GM19240 (cell line): ENCODE measurements around the gene ERLEC1.
"Not testable (repeated sequence)": the region's sequence is repeated elsewhere in the genome, so short reads cannot be mapped to it uniquely, and the experiment has no call there.

ENCODE experiments used
- DNase-seq: peaks from one replicate; pipeline ENCODE4 v3.0.0; 2011; ENCODE audit warnings: low spot score; ENCODE audit not compliant: insufficient read length

ERLEC1 gene

GRCh38 chr2:53829273-53829979, 42.6 kb downstream of the ERLEC1 start:
- no peak for DNase-seq

- DNase-seq = not testable (repeated sequence)
These were observed 43.1 kb downstream of the ERLEC1 start for GRCh38 chr2:53829980-53830290.

GRCh38 chr2:53840580-53840979, 53.7 kb downstream of the ERLEC1 start:
- no peak for DNase-seq

GRCh38 chr2:53841651-53842050, 54.8 kb downstream of the ERLEC1 start:
- not testable (repeated sequence) for DNase-seq

- no peak for DNase-seq
These were observed 56.0 kb downstream of the ERLEC1 start for GRCh38 chr2:53842891-53843290.

- DNase-seq = no peak
These were observed 56.8 kb downstream of the ERLEC1 start for GRCh38 chr2:53843595-53843994.

- no peak for DNase-seq
These were observed 61.2 kb downstream of the ERLEC1 start for GRCh38 chr2:53848062-53848461.

GRCh38 chr2:53851052-53851757, 64.4 kb downstream of the ERLEC1 start:
- DNase-seq = not testable (repeated sequence)

- DNase-seq = no peak
These were observed 65.7 kb downstream of the ERLEC1 start for GRCh38 chr2:53852532-53852931.

GRCh38 chr2:53854678-53855077, 67.8 kb downstream of the ERLEC1 start:
- DNase-seq = no peak

- DNase-seq = no peak
These were observed 69.4 kb downstream of the ERLEC1 start for GRCh38 chr2:53856272-53856671.

- DNase-seq = no peak
These were observed 72.7 kb downstream of the ERLEC1 start, which contains the start of gene GPR75 for GRCh38 chr2:53859206-53860181. GPR75 (minus strand) TSS chr2:53859967; CDS start chr2:53854756, 5,211 bp downstream.

GRCh38 chr2:53861824-53862223, 75.0 kb downstream of the ERLEC1 start:
- DNase-seq = no peak

GRCh38 chr2:53863538-53864227, 76.8 kb downstream of the ERLEC1 start:
- no peak for DNase-seq

- DNase-seq = no peak
These were observed 78.4 kb downstream of the ERLEC1 start for GRCh38 chr2:53865264-53865663.

GRCh38 chr2:53865962-53866361, 79.1 kb downstream of the ERLEC1 start:
- DNase-seq = no peak

GRCh38 chr2:53867169-53867568, 80.3 kb downstream of the ERLEC1 start:
- DNase-seq = no peak

GRCh38 chr2:53867773-53868172, 80.9 kb downstream of the ERLEC1 start:
- no peak for DNase-seq
